Measurements from ENCODE around the gene ZSWIM6.

Gene ZSWIM6

DNA sequence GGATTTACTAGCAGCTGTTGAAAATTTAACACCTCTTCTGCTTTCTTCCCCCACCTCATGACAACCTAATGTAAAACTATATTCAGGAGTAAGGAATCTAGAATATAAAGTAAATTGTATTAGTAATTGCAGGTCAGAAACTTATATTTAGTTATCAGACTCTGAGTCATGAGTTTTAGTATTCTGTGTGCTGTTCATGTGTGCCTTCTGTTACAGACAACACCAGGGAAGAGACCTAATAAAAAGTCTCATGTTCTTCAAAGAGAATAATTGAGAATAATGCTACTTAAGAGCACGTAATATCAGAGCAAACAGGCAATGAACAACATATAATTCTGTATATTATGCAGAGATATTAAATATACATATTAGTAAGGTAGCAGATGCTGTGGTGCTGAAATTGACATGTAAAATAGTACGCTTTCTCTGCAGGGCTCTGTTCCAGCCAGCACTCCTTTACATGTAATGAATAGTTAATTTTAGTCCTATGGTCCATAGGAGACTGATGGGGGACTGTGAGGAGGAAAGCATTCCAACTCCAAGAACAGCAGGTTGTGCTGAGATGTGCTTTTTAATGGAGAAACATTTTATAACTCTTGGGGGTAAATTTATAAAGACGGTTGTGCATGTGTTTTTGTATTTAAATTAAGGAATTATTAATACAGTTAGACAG, 106.4 kb downstream of the ZSWIM6 start:
- Histone ChIP-seq H3K9ac (ENCODE audit: low read depth, low read length) (no peak overlapping the region), H3K36me3 (ENCODE audit: insufficient read depth, low read depth, low read length) (0 out of 2 replicates have a peak, but pooled peaks cover 4% of the 10 kb centered on the region), H3K4me1 (ENCODE audit: insufficient read depth, low read length) (no peaks in the 10 kb centered on the region), H3K4me3 (ENCODE audit: low read length) (no peak overlapping the region), H3K9me3 (ENCODE audit: insufficient read depth, low read depth, low read length) (peaks cover 24% of the 10 kb centered on the region), H3K27me3 (ENCODE audit: insufficient read depth, low read length) (no peaks in the 10 kb centered on the region), H3K27ac (ENCODE audit: low read length) (no peak overlapping the region)

DNA sequence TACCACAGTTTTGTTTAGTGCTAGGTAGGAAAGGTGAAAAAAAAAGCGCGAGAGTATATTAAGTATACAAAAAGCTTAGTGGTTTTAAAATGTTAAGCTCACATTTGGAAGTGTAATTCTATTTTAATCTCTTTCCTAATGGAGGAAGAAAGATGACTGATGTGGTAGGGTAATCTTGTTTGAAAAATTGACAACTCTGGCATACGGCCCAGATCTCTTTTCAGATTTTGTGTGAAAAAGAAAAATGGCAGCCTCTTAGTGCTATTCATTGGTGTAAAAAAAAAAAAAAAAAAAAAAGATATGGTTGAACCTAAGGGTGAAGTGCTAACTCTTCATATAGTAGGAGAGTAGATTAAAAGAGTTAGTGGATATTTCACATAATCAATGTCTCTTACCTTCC, 108.0 kb downstream of the ZSWIM6 start:
- H3K27ac ChIP-seq (ENCODE audit: low read length): no peak overlapping the region
- H3K36me3 ChIP-seq (ENCODE audit: insufficient read depth, low read depth, low read length): 0 out of 2 replicates have a peak, but pooled peaks cover 4% of the 10 kb centered on the region
- H3K9ac ChIP-seq (ENCODE audit: low read depth, low read length): no peak overlapping the region
- H3K27me3 ChIP-seq (ENCODE audit: insufficient read depth, low read length): no peaks in the 10 kb centered on the region
- peaks cover 26% of the 10 kb centered on the region for H3K9me3 ChIP-seq (ENCODE audit: insufficient read depth, low read depth, low read length)
- H3K4me3 ChIP-seq (ENCODE audit: low read length): no peak overlapping the region
- H3K4me1 ChIP-seq (ENCODE audit: insufficient read depth, low read length): no peaks in the 10 kb centered on the region

DNA sequence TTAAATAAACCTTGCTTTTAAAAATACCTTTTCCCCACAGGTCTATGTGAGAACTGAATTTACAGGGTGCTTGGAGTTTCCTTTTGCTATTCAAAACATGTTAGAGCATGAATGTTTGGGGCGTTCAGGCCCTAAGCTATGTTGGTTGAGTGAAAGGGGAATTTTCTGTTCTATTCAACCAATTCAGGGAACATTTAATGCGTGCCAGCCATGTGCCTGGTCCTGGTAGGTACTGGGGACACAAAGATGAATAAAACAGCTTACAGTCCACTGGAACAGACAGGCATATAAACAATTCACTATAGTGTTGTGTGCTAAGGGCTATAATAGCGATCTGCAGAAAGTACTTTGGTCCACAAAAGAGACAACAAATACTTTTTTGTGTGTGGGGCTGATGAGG, 108.5 kb downstream of the ZSWIM6 start:
- H3K27ac ChIP-seq (ENCODE audit: low read length): no peak overlapping the region
- no peaks in the 10 kb centered on the region for H3K4me1 ChIP-seq (ENCODE audit: insufficient read depth, low read length)
- H3K4me3 ChIP-seq (ENCODE audit: low read length): no peak overlapping the region
- no peak overlapping the region for H3K9ac ChIP-seq (ENCODE audit: low read depth, low read length)
- H3K27me3 ChIP-seq (ENCODE audit: insufficient read depth, low read length): no peaks in the 10 kb centered on the region
- H3K9me3 ChIP-seq (ENCODE audit: insufficient read depth, low read depth, low read length): peaks cover 26% of the 10 kb centered on the region
- 0 out of 2 replicates have a peak, but pooled peaks cover 4% of the 10 kb centered on the region for H3K36me3 ChIP-seq (ENCODE audit: insufficient read depth, low read depth, low read length)

- H3K4me1 ChIP-seq (ENCODE audit: insufficient read depth, low read length): no peaks in the 10 kb centered on the region
- H3K27me3 ChIP-seq (ENCODE audit: insufficient read depth, low read length): no peaks in the 10 kb centered on the region
- 0 out of 2 replicates have a peak, but pooled peaks cover 4% of the 10 kb centered on the region for H3K36me3 ChIP-seq (ENCODE audit: insufficient read depth, low read depth, low read length)
- H3K4me3 ChIP-seq (ENCODE audit: low read length): no peak overlapping the region; the same call in 1 of the 2 replicates
- no peak overlapping the region for H3K9ac ChIP-seq (ENCODE audit: low read depth, low read length)
- peaks cover 26% of the 10 kb centered on the region for H3K9me3 ChIP-seq (ENCODE audit: insufficient read depth, low read depth, low read length)
- no peak overlapping the region for H3K27ac ChIP-seq (ENCODE audit: low read length)
Measured at GRCh38 chr5:61441742-61442141, 109.7 kb downstream of the ZSWIM6 start.

DNA sequence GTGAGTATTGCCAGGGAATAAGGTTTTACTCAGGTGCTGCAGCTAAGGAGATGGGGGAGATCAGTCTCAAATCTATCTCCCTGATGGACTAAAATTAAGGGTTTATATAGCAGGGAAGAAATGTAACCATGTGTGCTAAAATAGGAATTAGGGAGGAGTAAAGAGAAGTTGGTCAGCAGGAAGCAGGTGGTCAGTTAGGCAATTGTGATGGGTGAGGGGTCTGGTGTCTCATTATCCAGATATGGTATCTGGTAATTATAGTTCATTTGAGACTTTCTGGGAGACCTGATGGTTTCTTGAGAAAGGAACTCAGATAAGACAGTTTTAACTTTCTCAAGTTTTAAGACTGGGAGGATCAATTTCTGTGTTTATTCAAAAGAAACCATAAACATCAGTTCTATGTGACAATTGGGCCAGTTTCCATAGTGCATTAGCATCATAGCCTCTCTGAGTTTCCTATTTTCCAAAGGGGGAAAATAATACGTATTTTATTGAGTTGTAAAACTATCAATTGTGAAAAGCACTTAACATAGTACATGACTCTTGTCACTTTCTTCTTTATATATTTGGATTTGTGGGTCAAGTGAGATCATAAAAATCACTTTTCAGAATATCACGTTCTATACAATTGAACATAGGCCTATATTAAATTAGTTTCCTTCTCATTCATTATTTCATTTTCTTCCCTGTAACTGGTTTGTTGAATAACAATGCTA, 115.9 kb downstream of the ZSWIM6 start:
- Histone ChIP-seq H3K9me3 (ENCODE audit: insufficient read depth, low read depth, low read length) (peaks cover 14% of the 10 kb centered on the region; the same call in 1 of the 2 replicates), H3K27ac (ENCODE audit: low read length) (no peak overlapping the region)

GRCh38 chr5:61449804-61450492, 117.9 kb downstream of the ZSWIM6 start:
- no peak overlapping the region for H3K9ac ChIP-seq (ENCODE audit: low read depth, low read length)
- no peak overlapping the region for H3K4me3 ChIP-seq (ENCODE audit: low read length)
- H3K27me3 ChIP-seq (ENCODE audit: insufficient read depth, low read length): no peaks in the 10 kb centered on the region
- H3K9me3 ChIP-seq (ENCODE audit: insufficient read depth, low read depth, low read length): peaks cover 7% of the 10 kb centered on the region; the same call in 1 of the 2 replicates
- H3K27ac ChIP-seq (ENCODE audit: low read length): no peak overlapping the region
- peaks cover 2% of the 10 kb centered on the region for H3K4me1 ChIP-seq (ENCODE audit: insufficient read depth, low read length)
- H3K36me3 ChIP-seq (ENCODE audit: insufficient read depth, low read depth, low read length): no peaks in the 10 kb centered on the region

More for the DNA sequence above, 115.9 kb downstream of the ZSWIM6 start:
- no peak overlapping the region for H3K9ac ChIP-seq (ENCODE audit: low read depth, low read length)
- no peak overlapping the region for H3K4me3 ChIP-seq (ENCODE audit: low read length)
- 0 out of 2 replicates have a peak, but pooled peaks cover 4% of the 10 kb centered on the region for H3K36me3 ChIP-seq (ENCODE audit: insufficient read depth, low read depth, low read length)
- no peaks in the 10 kb centered on the region; the same call in 1 of the 2 replicates for H3K4me1 ChIP-seq (ENCODE audit: insufficient read depth, low read length)
- no peaks in the 10 kb centered on the region for H3K27me3 ChIP-seq (ENCODE audit: insufficient read depth, low read length)

- Histone ChIP-seq H3K9me3 (ENCODE audit: insufficient read depth, low read depth, low read length) (peaks cover 7% of the 10 kb centered on the region; the same call in 1 of the 2 replicates), H3K9ac (ENCODE audit: low read depth, low read length) (no peak overlapping the region), H3K27me3 (ENCODE audit: insufficient read depth, low read length) (no peaks in the 10 kb centered on the region), H3K4me3 (ENCODE audit: low read length) (no peak overlapping the region), H3K27ac (ENCODE audit: low read length) (no peak overlapping the region), H3K36me3 (ENCODE audit: insufficient read depth, low read depth, low read length) (no peaks in the 10 kb centered on the region), H3K4me1 (ENCODE audit: insufficient read depth, low read length) (peaks cover 4% of the 10 kb centered on the region)
Measured at GRCh38 chr5:61450493-61451279, 118.6 kb downstream of the ZSWIM6 start.

- Histone ChIP-seq H3K27ac (ENCODE audit: low read length) (no peak overlapping the region), H3K36me3 (ENCODE audit: insufficient read depth, low read depth, low read length) (no peaks in the 10 kb centered on the region), H3K4me1 (ENCODE audit: insufficient read depth, low read length) (peaks cover 14% of the 10 kb centered on the region), H3K4me3 (ENCODE audit: low read length) (no peak overlapping the region; the same call in 1 of the 2 replicates), H3K9me3 (ENCODE audit: insufficient read depth, low read depth, low read length) (no peaks in the 10 kb centered on the region), H3K27me3 (ENCODE audit: insufficient read depth, low read length) (no peaks in the 10 kb centered on the region), H3K9ac (ENCODE audit: low read depth, low read length) (no peak overlapping the region)
Measured at GRCh38 chr5:61455179-61456006, 123.3 kb downstream of the ZSWIM6 start.

- peaks cover 16% of the 10 kb centered on the region for H3K4me1 ChIP-seq (ENCODE audit: insufficient read depth, low read length)
- no peak overlapping the region for H3K9ac ChIP-seq (ENCODE audit: low read depth, low read length)
- H3K27ac ChIP-seq (ENCODE audit: low read length): no peak overlapping the region
- no peaks in the 10 kb centered on the region for H3K27me3 ChIP-seq (ENCODE audit: insufficient read depth, low read length)
- no peak overlapping the region for H3K4me3 ChIP-seq (ENCODE audit: low read length)
- no peaks in the 10 kb centered on the region for H3K9me3 ChIP-seq (ENCODE audit: insufficient read depth, low read depth, low read length)
- H3K36me3 ChIP-seq (ENCODE audit: insufficient read depth, low read depth, low read length): no peaks in the 10 kb centered on the region
Measured at GRCh38 chr5:61460471-61460870, 128.4 kb downstream of the ZSWIM6 start.

- peaks cover 9% of the 10 kb centered on the region for H3K4me1 ChIP-seq (ENCODE audit: insufficient read depth, low read length)
- H3K4me3 ChIP-seq (ENCODE audit: low read length): no peak overlapping the region
- no peaks in the 10 kb centered on the region for H3K36me3 ChIP-seq (ENCODE audit: insufficient read depth, low read depth, low read length)
- H3K27ac ChIP-seq (ENCODE audit: low read length): no peak overlapping the region
- no peaks in the 10 kb centered on the region for H3K9me3 ChIP-seq (ENCODE audit: insufficient read depth, low read depth, low read length)
- no peak overlapping the region for H3K9ac ChIP-seq (ENCODE audit: low read depth, low read length)
- H3K27me3 ChIP-seq (ENCODE audit: insufficient read depth, low read length): no peaks in the 10 kb centered on the region
Measured at GRCh38 chr5:61461417-61461816, 129.4 kb downstream of the ZSWIM6 start.
